Activated B cell treated with CpG ODN at 0.5 μM for 24 hours (primary cell): ENCODE results near the gene ADPRHL1. TPM values are rescaled to one million over a fixed set of nuclear protein-coding genes. Genes with fewer than 3 reads are reported as not detected.

ENCODE experiments used
- ATAC-seq: fragments of 200-7000 bp; cut with Tn5 transposase; one replicate; pipeline ENCODE4 v1.10.0; 2021; ENCODE audit warnings: low read depth, mild to moderate bottlenecking, moderate library complexity
- CTCF ChIA-PET: fragments of 350-600 bp; sonication (Branson Sonifier 250); formaldehyde crosslinking; loops from one replicate; lab custom pipeline; 2021; ENCODE audit warnings: antibody characterized with exemption; lab: Charles Lee
- POLR2A ChIA-PET: fragments of 350-600 bp; sonication (Branson Sonifier 250); formaldehyde crosslinking; loops from one replicate; lab custom pipeline; 2021; ENCODE audit warnings: antibody characterized with exemption; lab: Charles Lee
- DNase-seq: peaks from one replicate; pipeline ENCODE4 v3.0.0; 2022
- H3K27ac Mint-ChIP-seq: one replicate; pipeline ENCODE4 v1.8.0; 2020; ENCODE audit warnings: mixed read lengths
- H3K27me3 Mint-ChIP-seq: one replicate; pipeline ENCODE4 v1.8.0; 2021; ENCODE audit warnings: mixed read lengths
- H3K36me3 Mint-ChIP-seq: one replicate; pipeline ENCODE4 v1.8.0; 2021; ENCODE audit warnings: low read depth, mixed read lengths
- H3K4me1 Mint-ChIP-seq: one replicate; pipeline ENCODE4 v1.8.0; 2021; ENCODE audit warnings: mixed read lengths
- H3K4me3 Mint-ChIP-seq: one replicate; pipeline ENCODE4 v1.8.0; 2020; ENCODE audit warnings: mild to moderate bottlenecking, mixed read lengths
- H3K9me3 Mint-ChIP-seq: one replicate; pipeline ENCODE4 v1.8.0; 2020; ENCODE audit warnings: mixed read lengths
- intact Hi-C: fragments of 100-400 bp; cut with micrococcal nuclease; formaldehyde crosslinking; loops from one replicate; pipeline ENCODE4 v1.15.1; 2024
- total RNA-seq: library from RNA; stranded (reverse); gene quantifications from 2 replicates; pipeline ENCODE4 v1.2.3, GENCODE V29; 2022
- TF ChIP-seq, protein P1 (sequence below): fragments of 200-600 bp; IDR thresholded peaks from one replicate; pipeline ENCODE4 v1.8.0; 2022; ENCODE audit warnings: antibody characterized with exemption, mild to moderate bottlenecking

The ADPRHL1 gene
- total RNA-seq, 1 donor from 2014 or later, result 0.84 TPM

DNA sequence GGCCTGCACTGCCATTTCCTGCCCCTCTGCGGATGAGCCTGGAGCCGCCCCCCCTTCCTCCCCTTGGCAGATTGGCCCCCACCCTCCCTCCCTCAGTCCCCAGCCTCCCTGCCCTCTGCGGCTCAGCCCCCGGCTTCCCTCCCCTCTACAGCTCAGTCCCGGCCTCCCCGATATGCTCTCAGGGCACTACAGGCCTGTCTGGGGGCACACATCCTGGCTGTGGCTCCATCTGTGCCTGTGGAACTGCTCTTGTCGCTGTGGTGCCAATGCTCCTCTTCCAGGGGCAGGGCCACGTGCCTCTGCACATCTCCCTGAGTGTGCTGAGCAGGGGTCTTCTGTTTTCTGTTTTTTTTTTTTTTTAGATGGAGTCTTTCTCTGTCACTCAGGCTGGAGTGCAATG is 39.0 kb downstream of the ADPRHL1 start:
- Mint-ChIP-seq H3K4me3 (no peak overlapping the region), H3K9me3 (peaks cover 8% of the 10 kb centered on the region), H3K4me1 (peaks cover 31% of the 10 kb centered on the region), H3K36me3 (no peaks in the 10 kb centered on the region), H3K27ac (no peak overlapping the region), H3K27me3 (no peaks in the 10 kb centered on the region)
- ATAC-seq, result no peak
- ChIA-PET POLR2A (no interaction called here), CTCF (no interaction called here)
- TF ChIP-seq, protein P1, sequence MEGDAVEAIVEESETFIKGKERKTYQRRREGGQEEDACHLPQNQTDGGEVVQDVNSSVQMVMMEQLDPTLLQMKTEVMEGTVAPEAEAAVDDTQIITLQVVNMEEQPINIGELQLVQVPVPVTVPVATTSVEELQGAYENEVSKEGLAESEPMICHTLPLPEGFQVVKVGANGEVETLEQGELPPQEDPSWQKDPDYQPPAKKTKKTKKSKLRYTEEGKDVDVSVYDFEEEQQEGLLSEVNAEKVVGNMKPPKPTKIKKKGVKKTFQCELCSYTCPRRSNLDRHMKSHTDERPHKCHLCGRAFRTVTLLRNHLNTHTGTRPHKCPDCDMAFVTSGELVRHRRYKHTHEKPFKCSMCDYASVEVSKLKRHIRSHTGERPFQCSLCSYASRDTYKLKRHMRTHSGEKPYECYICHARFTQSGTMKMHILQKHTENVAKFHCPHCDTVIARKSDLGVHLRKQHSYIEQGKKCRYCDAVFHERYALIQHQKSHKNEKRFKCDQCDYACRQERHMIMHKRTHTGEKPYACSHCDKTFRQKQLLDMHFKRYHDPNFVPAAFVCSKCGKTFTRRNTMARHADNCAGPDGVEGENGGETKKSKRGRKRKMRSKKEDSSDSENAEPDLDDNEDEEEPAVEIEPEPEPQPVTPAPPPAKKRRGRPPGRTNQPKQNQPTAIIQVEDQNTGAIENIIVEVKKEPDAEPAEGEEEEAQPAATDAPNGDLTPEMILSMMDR, result no peak
- intact Hi-C loops, result no loop called here
- no peak for DNase-seq

- ChIA-PET POLR2A (no interaction called here), CTCF (no interaction called here)
- Mint-ChIP-seq H3K27me3 (no peaks in the 10 kb centered on the region), H3K4me3 (no peak overlapping the region), H3K4me1 (peaks cover 35% of the 10 kb centered on the region), H3K27ac (no peak overlapping the region), H3K36me3 (no peaks in the 10 kb centered on the region), H3K9me3 (peaks cover 11% of the 10 kb centered on the region)
- DNase-seq (no peak), ATAC-seq (no peak)
- TF ChIP-seq, protein P1, result no peak
- intact Hi-C loops, result no loop called here
Measured at GRCh38 chr13:113413898-113414282, 39.4 kb downstream of the ADPRHL1 start.

DNA sequence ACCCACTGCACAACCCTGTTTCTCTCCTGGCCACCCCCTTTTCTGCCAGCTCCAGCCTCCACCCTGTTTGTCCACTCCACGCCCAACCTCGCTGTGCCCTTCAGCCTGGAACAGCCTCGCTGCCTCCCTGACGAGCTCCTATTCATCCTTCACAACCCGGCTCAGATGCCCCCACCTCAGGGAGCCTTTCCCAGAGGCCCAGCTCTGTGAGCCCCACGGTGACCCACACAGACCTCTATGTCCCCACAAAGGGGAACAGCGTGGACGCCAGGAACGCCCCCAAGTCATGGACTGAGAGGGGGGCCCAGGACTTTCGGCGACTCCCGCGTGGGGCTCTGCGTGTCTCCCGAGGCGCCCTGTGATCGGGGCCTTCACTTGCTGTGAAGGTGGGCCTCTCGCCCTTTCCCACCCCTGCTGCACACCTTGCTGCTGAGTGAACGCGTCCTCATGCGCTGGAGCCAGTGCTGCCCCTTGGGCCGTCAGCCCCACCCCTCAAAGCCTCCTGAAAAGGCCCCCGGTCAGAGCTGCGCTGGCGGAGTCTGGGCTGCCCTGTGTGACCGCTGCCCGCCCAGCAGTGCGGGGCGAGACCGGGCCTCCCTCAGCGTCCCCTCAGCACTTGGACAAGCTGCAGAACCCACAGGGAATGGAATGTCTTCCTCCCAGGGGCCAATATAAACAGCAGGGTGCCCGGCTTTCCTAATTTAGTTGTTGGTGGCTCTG is 40.0 kb downstream of the ADPRHL1 start:
- TF ChIP-seq, protein P1, result no peak
- peaks cover 11% of the 10 kb centered on the region for H3K9me3 Mint-ChIP-seq
- POLR2A ChIA-PET, result no interaction called here

DNA sequence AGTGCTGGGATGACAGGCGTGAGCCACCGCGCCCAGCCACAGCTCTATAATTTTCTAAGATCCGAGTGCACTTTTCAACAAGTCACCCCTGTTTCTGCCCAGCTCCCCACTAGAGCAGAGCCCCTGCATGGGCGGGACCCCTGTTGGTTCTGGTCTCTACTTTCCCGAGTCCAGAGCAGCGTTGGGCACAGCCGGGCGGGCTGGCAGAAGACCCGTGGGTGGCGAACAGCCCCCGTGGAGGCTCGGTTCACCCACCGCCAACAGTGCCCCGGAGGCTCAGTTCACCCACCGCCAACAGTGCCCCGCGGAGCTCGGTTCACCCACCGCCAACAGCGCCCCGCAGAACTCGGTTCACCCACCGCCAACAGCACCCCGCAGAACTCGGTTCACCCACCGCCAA is 40.8 kb downstream of the ADPRHL1 start:
- ChIA-PET CTCF (no interaction called here), POLR2A (no interaction called here)
- no peak overlapping the region for H3K27ac Mint-ChIP-seq
- ATAC-seq, result no peak
- H3K4me1 Mint-ChIP-seq, result peaks cover 36% of the 10 kb centered on the region
- no peak for DNase-seq
- no peaks in the 10 kb centered on the region for H3K27me3 Mint-ChIP-seq
- no peak overlapping the region for H3K4me3 Mint-ChIP-seq
- intact Hi-C loops, result no loop called here
- TF ChIP-seq, protein P1, result no peak
- no peaks in the 10 kb centered on the region for H3K36me3 Mint-ChIP-seq
- peaks cover 11% of the 10 kb centered on the region for H3K9me3 Mint-ChIP-seq

More for the DNA sequence above, 40.0 kb downstream of the ADPRHL1 start:
- no peak overlapping the region for H3K4me3 Mint-ChIP-seq
- no peak for ATAC-seq
- CTCF ChIA-PET, result no interaction called here
- no peaks in the 10 kb centered on the region for H3K36me3 Mint-ChIP-seq
- intact Hi-C loops, result no loop called here
- DNase-seq, result no peak
- peaks cover 39% of the 10 kb centered on the region for H3K4me1 Mint-ChIP-seq
- H3K27me3 Mint-ChIP-seq, result no peaks in the 10 kb centered on the region
- H3K27ac Mint-ChIP-seq, result no peak overlapping the region

GRCh38 chr13:113411216-113412023 is 41.9 kb downstream of the ADPRHL1 start:
- no peaks in the 10 kb centered on the region for H3K27me3 Mint-ChIP-seq
- CTCF ChIA-PET, result no interaction called here
- H3K36me3 Mint-ChIP-seq, result no peaks in the 10 kb centered on the region
- no peak overlapping the region for H3K4me3 Mint-ChIP-seq
- intact Hi-C loops, result no loop called here
- ATAC-seq (no peak), DNase-seq (no peak)
- TF ChIP-seq, protein P1, result no peak
- H3K9me3 Mint-ChIP-seq, result peaks cover 11% of the 10 kb centered on the region
- POLR2A ChIA-PET, result no interaction called here
- no peak overlapping the region for H3K27ac Mint-ChIP-seq
- peaks cover 34% of the 10 kb centered on the region for H3K4me1 Mint-ChIP-seq
